K562 (cell line): ENCODE results near the gene FAM131C. TPM values are rescaled to one million over a fixed set of nuclear protein-coding genes. Genes with fewer than 3 reads are reported as not detected.

Source experiments
- ARID3B ChIP-seq: fragments of 250-450 bp; sonication (Bioruptor Pico); IDR thresholded peaks from 2 replicates; pipeline ENCODE4 v1.4.0; 2020; ENCODE audit warnings: borderline replicate concordance
- BCLAF1 ChIP-seq, 2 experiments: fragments of 450-650 bp in 1 of 2; IDR thresholded peaks; 2 replicates each; pipeline ENCODE4 v1.6.1; 2011 to 2017; ENCODE audit warnings: low read depth in 2 of 2, antibody characterized with exemption in 1 of 2, borderline replicate concordance in 1 of 2, low read length in 1 of 2, mild to moderate bottlenecking in 1 of 2, mixed read lengths in 1 of 2; ENCODE audit not compliant: control insufficient read depth in 1 of 2
- MLX ChIP-seq, 2 experiments: fragments of 450-650 bp in 1 of 2; sonication (generic) in 1 of 2; formaldehyde crosslinking; conservative IDR thresholded peaks; 2 replicates each; pipeline versions ENCODE4 v1.4.0 to v1.8.1; 2020 to 2022; ENCODE audit warnings: mild to moderate bottlenecking in 1 of 2, missing genetic modification reagents in 1 of 2
- MYNN ChIP-seq, 2 experiments: sonication (generic); formaldehyde crosslinking in 1 of 2; IDR thresholded peaks; 2 replicates each; pipeline versions ENCODE4 v1.5.0 to v1.6.1; 2016 to 2020; ENCODE audit warnings: antibody characterized with exemption in 1 of 2, missing genetic modification reagents in 1 of 2
- NFIC ChIP-seq: fragments of 450-650 bp; IDR thresholded peaks from 2 replicates; pipeline ENCODE4 v1.6.1; 2017; ENCODE audit warnings: mild to moderate bottlenecking, inconsistent platforms
- NFRKB ChIP-seq: fragments of 450-650 bp; IDR thresholded peaks from 2 replicates; pipeline ENCODE4 v1.6.1; 2016; ENCODE audit warnings: low read depth
- RFX5 ChIP-seq: IDR thresholded peaks from 2 replicates; pipeline ENCODE4 v1.6.1; 2011; ENCODE audit warnings: low read depth, mild to moderate bottlenecking, improper control_type of control experiment, low read length
- SREBF1 ChIP-seq: fragments of 150-350 bp; IDR thresholded peaks from 2 replicates; pipeline ENCODE4 v1.6.1; 2014; ENCODE audit warnings: antibody characterized with exemption, low read depth, low read length, borderline replicate concordance
- TBL1XR1 ChIP-seq, 2 experiments: IDR thresholded peaks; 2 replicates each; pipeline ENCODE4 v1.6.1; 2012; ENCODE audit warnings: improper control_type of control experiment in 2 of 2, low read length in 2 of 2, mild to moderate bottlenecking in 1 of 2
- ZBTB49 ChIP-seq: sonication (generic); formaldehyde crosslinking; IDR thresholded peaks from 2 replicates; pipeline ENCODE4 v1.8.0; 2022; ENCODE audit warnings: missing genetic modification reagents, mild to moderate bottlenecking, borderline replicate concordance
- ZBTB7A ChIP-seq: IDR thresholded peaks from 2 replicates; pipeline ENCODE4 v1.6.1; 2011; ENCODE audit warnings: low read depth, mild to moderate bottlenecking, low read length, moderate library complexity, borderline replicate concordance; ENCODE audit not compliant: control insufficient read depth
- ZBTB8A ChIP-seq: fragments of 450-650 bp; IDR thresholded peaks from 2 replicates; pipeline ENCODE4 v1.6.1; 2018; ENCODE audit warnings: mild to moderate bottlenecking, moderate library complexity; ENCODE audit not compliant: partially characterized antibody
- ZHX1 ChIP-seq: fragments of 150-350 bp; conservative IDR thresholded peaks from 2 replicates; pipeline ENCODE4 v1.6.1; 2014; ENCODE audit warnings: low read length
- ZNF146 ChIP-seq: IDR thresholded peaks from one replicate; pipeline ENCODE4 v1.6.1; 2018; ENCODE audit warnings: missing compliant biosample characterization; ENCODE audit not compliant: unreplicated experiment
- ZNF217 ChIP-seq: sonication (generic); formaldehyde crosslinking; IDR thresholded peaks from 2 replicates; pipeline ENCODE4 v1.8.0; 2022; ENCODE audit warnings: mild to moderate bottlenecking, missing genetic modification reagents
- polyA plus RNA-seq, 8 experiments: library from polyadenylated mRNA; depleted of rRNA in 4 of 8; stranded (reverse) in 5 of 8; unstranded in 3 of 8; fragments of >200 nt; fragmentation: Nextera tagmentation in 2 of 8; fragmentation: Illumina TruSeq in 1 of 8; extraction: Ambion mirVana in 2 of 8; extraction: Trizol in 1 of 8; gene quantifications; 2 replicates each; pipeline versions ENCODE4 v1.2.1 to v1.2.3, GENCODE V29; 2011 to 2014; ENCODE audit warnings: inconsistent platforms in 1 of 8, missing spikeins in 1 of 8
- total RNA-seq, 7 experiments: library from RNA; depleted of rRNA in 6 of 7; stranded (reverse); fragments of >200 nt in 6 of 7; fragmentation: Illumina TruSeq in 2 of 7; extraction: Trizol in 2 of 7; gene quantifications; 2 replicates each; pipeline versions ENCODE4 v1.2.1 to v1.2.3, GENCODE V29; 2011 to 2021; ENCODE audit warnings: low replicate concordance in 1 of 7

Gene FAM131C
- total and polyA plus RNA-seq, 9 of the 15 experiments (the other 6 are each of a cell fraction or from before 2014, with no cell fraction given) = 0.10 to 0.29 (median 0.16) TPM; not detected in 6

- TF ChIP-seq MYNN (IDR thresholded peaks at IDR 0.05) (peak; percentile 80; the same call in 1 of the 2 replicates), MYNN (CRISPR knock-in tag; IDR thresholded peaks at IDR 0.05) (no peak), TBL1XR1 (IDR thresholded peaks at IDR 0.05; ENCODE audit: low read length in 2 of 2) (no peak), ZBTB8A (no peak), SREBF1 (0 out of 2 replicates have a peak, but pooled peaks have one; percentile 19), NFIC (no peak), MLX (CRISPR knock-in tag; conservative IDR thresholded peaks at IDR 0.05) (no peak), ZNF146 (no peak), BCLAF1 (IDR thresholded peaks at IDR 0.05; ENCODE audit: borderline replicate concordance in 1 of 2, control insufficient read depth in 1 of 2, low read depth in 2 of 2, low read length in 1 of 2) (no peak), ARID3B (CRISPR knock-in tag) (no peak), ZBTB7A (peak; percentile 93), ZBTB49 (CRISPR knock-in tag) (no peak), ZNF217 (CRISPR knock-in tag) (no peak), RFX5 (no peak), NFRKB (no peak), ZHX1 (no peak; the same call in 1 of the 2 replicates)
Measured at GRCh38 chr1:16032388-16033102, 40.9 kb downstream of the FAM131C start (continued).
